ENCODE results near the gene MFN2. TPM values are rescaled to one million over a fixed set of nuclear protein-coding genes. Genes with fewer than 3 reads are reported as not detected.
A peak's percentile ranks its signal among the peaks of the same experiment; 100 is the strongest.

Gene MFN2
- total RNA-seq, 1 donor from 2014 or later = 46.5 TPM

DNA sequence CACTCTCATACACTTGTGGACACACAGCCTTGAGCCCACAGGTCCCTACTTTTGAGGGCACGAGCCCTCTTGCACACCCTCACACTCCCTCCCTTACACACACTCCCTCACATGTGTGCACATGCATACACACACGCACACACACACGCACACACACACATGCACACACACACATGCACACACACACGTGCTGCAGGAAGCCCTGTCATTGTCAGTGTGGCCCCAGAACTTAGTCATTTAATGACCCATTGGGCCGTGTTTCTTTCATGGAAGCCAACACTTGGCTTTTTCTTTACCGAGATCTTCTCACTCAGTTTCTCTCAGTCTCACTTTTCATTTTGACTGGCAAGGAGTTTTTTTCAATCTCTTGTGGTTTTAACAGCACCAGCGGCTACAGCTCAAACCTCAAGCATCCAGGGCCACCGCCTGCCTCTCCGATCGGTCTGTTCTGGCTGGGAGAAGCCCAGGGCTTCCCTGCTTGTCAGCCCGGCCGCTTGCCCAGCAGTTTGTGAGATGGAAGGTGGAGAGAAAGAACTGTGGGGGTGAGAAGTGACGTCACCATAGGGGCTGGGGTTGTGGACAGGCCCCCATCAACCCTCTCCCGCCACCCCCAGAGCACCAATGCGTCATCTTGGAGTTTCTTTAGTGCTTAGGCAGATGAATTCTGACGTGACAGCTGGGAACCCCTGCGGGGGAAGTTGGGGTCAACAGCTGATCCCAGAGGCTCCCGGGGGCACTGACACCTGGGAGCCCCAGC is 67.1 kb downstream of the MFN2 start:
- DNase-seq (peak; percentile 43), ATAC-seq (ENCODE audit: low read depth) (peak; percentile 53)
- no peaks in the 10 kb centered on the region for H3K9me3 Mint-ChIP-seq
- no peak for TF ChIP-seq CTCF (IDR thresholded peaks at IDR 0.05)
- no peak overlapping the region for H3K4me3 Mint-ChIP-seq
- ChIA-PET POLR2A (interaction anchor here (1.0 to 5.0 kb wide), 7 partner anchors 8 to 138 kb away, joined by 3 to 34 read pairs (median 4); partner anchors contain the start of gene MIIP), CTCF (interaction anchor here (1.5 to 2.9 kb wide), 2 partner anchors 17 to 32 kb away, joined by 6 to 11 read pairs; no protein-coding TSS in a partner anchor)
- H3K4me1 Mint-ChIP-seq = peaks cover 23% of the 10 kb centered on the region
- H3K36me3 Mint-ChIP-seq (ENCODE audit: low read depth) = no peaks in the 10 kb centered on the region
- no peak overlapping the region for H3K27ac Mint-ChIP-seq
- intact Hi-C loops (cut with micrococcal nuclease) = loop anchor here (1.0 to 5.0 kb wide), 4 partner anchors 14 to 45 kb away; partner anchors contain the start of gene MIIP
- H3K27me3 Mint-ChIP-seq = no peaks in the 10 kb centered on the region

DNA sequence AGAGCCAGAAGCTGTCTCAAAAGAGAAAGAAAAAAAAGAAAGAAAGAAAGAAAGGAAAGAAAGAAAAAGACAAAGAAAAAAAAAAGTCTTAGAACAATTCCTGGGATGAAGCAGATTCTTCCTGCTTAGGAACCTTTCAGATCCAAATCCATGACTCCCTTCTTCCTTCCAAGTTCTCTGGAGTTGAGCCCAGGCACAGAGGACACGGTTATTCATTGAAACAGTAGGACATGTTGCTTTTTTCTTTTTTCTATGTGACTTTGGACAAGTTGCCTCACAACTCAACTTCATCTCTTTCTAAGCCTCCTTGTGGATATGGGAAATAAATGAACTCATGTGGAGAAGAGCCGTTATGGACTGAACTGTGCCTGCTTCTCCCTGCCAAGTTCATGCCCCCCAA is 68.1 kb downstream of the MFN2 start:
- no peak for TF ChIP-seq CTCF (IDR thresholded peaks at IDR 0.05)
- DNase-seq (no peak), ATAC-seq (ENCODE audit: low read depth) (no peak)
- ChIA-PET POLR2A (interaction anchor here (5.0 kb wide), 1 partner anchor 139 kb away, joined by 34 read pairs; no protein-coding TSS in a partner anchor), CTCF (interaction anchor here (1.5 to 2.9 kb wide), 2 partner anchors 18 to 31 kb away, joined by 6 to 11 read pairs; no protein-coding TSS in a partner anchor)
- H3K4me3 Mint-ChIP-seq = no peak overlapping the region
- peaks cover 32% of the 10 kb centered on the region for H3K4me1 Mint-ChIP-seq
- no peak overlapping the region for H3K27ac Mint-ChIP-seq
- no peaks in the 10 kb centered on the region for H3K9me3 Mint-ChIP-seq
- intact Hi-C loops (cut with micrococcal nuclease) = loop anchor here (5.0 kb wide), 1 partner anchor 46 kb away; no protein-coding TSS in a partner anchor
- H3K27me3 Mint-ChIP-seq = no peaks in the 10 kb centered on the region
- no peaks in the 10 kb centered on the region for H3K36me3 Mint-ChIP-seq (ENCODE audit: low read depth)

DNA sequence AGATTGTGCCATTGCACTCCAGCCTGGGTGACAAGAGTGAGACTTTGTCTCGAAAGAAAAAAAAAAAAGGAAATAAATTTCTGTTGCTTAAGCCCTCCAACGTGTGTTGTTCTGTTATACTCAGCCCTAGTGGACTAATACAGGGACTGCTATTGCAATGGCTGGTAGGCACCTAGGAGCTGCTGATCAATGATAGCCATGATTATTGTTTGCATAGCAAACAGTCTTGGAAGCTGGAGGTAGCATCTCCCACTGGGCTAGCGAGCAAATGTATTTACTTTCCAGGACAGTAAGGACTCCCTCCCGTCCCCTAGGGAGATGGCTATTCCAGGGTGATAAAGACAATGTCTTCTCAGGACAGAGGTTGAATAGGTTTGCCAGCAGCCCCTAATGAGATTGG is 69.4 kb downstream of the MFN2 start:
- intact Hi-C loops (cut with micrococcal nuclease) = loop anchor here (5.0 kb wide), 1 partner anchor 47 kb away; no protein-coding TSS in a partner anchor
- DNase-seq = no peak
- Mint-ChIP-seq H3K27ac (no peak overlapping the region), H3K4me3 (no peak overlapping the region), H3K27me3 (no peaks in the 10 kb centered on the region), H3K36me3 (ENCODE audit: low read depth) (no peaks in the 10 kb centered on the region), H3K4me1 (peaks cover 29% of the 10 kb centered on the region), H3K9me3 (no peaks in the 10 kb centered on the region)
- POLR2A ChIA-PET = interaction anchor here (3.3 to 3.9 kb wide), 2 partner anchors 9 to 141 kb away, joined by 28 to 41 read pairs; no protein-coding TSS in a partner anchor
- TF ChIP-seq CTCF (IDR thresholded peaks at IDR 0.05) = no peak
- ATAC-seq (ENCODE audit: low read depth) = no peak
- CTCF ChIA-PET = interaction anchor here (0.7 to 3.1 kb wide), 2 partner anchors 19 to 30 kb away, joined by 3 to 15 read pairs; no protein-coding TSS in a partner anchor

DNA sequence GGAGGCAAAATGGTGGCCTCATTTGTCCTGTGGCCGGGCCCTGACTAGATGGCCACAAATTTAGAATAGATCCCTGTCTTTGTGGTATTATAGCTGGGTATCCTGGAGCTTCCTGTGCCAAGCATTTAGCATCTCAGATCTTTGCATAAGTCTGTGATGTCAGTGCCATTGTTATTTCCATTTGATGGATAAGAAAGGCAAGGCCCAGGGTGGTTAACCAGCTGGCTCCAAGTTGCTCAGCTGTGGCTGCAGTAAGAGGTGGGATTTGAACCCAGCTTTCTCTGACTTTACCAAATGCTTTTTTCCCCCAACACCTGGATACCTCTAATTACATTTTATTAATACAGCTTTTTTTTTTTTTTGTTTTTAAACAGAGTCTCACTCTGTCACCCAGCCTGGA is 71.1 kb downstream of the MFN2 start:
- ChIA-PET POLR2A (interaction anchor here (0.6 to 3.9 kb wide), 14 partner anchors 11 to 177 kb away, joined by 3 to 41 read pairs (median 9); partner anchors contain the start of genes KIAA2013, MIIP and TNFRSF8), CTCF (interaction anchor here (1.1 to 3.1 kb wide), 4 partner anchors 12 to 31 kb away, joined by 3 to 15 read pairs (median 4); no protein-coding TSS in a partner anchor)
- Mint-ChIP-seq H3K27me3 (no peaks in the 10 kb centered on the region), H3K4me1 (peaks cover 26% of the 10 kb centered on the region), H3K27ac (peak overlapping the region; percentile 77), H3K4me3 (no peak overlapping the region), H3K36me3 (ENCODE audit: low read depth) (no peaks in the 10 kb centered on the region), H3K9me3 (no peaks in the 10 kb centered on the region)
- no peak for TF ChIP-seq CTCF (IDR thresholded peaks at IDR 0.05)
- intact Hi-C loops (cut with micrococcal nuclease) = no loop called here
- no peak for DNase-seq
- ATAC-seq (ENCODE audit: low read depth) = no peak

Data from activated B cell treated with CpG ODN at 0.5 μM for 24 hours (primary cell).